ENCODE data around the gene IGFL2.
A peak's percentile ranks its signal among the peaks of the same experiment; 100 is the strongest.
"Not testable (repeated sequence)": the region's sequence is repeated elsewhere in the genome, so short reads cannot be mapped to it uniquely, and the experiment has no call there.

Gene IGFL2

DNA sequence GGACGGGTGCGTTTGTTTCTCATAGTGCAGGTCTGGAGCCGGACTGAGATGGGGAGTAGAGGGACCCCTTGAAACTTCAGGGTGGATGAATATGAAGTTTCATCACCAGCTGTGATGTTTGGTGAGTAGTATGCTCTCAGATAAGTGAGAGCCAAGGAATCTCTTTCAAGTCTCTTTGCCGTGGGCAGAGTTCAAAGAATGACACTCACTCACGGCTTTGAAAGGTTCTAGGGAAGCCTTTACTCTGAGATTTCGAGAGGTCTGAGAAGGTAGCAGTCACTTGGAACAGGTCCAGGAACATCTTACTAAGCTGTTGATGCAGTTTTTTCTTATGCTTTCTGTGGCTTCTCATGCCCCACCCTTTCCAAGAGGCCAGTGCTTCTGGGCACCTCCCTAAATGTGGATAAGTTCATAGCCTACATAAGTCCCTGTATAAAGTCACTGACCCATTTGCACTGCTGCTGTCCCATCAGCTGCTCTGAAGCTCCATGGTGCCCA is at the start of gene IGFL2:
TSS of gene IGFL2 (plus strand) at position 448 of the 498 bp plus-strand sequence. CDS start at position 489, 41 bp downstream.
- DNase-seq (ENCODE audit: low spot score) = peak; percentile 21

- DNase-seq (ENCODE audit: low spot score) = no peak
These were observed 47.7 kb upstream of the IGFL2 start for GRCh38 chr19:46100344-46100743.

DNA sequence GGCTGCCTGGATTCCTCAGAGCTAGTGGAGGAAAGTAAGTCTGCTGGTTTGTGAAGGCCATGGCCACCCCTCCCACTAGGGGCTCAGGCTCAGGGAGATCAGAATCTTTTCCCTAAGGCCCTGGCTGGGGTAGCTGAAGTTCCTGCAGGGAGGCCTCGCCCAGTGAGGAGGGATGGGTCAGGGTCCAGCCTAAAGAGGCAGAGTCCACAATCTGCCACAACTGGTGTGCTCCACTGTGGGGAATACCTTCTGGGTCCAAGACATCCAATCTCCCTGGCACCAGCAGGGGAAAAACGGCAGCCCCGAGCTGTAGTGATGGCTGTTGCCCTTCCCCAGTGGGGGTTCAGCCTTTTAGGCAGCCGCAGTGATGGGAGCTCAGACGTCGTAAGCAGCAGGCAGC is 46.7 kb upstream of the IGFL2 start:
- no peak for DNase-seq (ENCODE audit: low spot score)

DNA sequence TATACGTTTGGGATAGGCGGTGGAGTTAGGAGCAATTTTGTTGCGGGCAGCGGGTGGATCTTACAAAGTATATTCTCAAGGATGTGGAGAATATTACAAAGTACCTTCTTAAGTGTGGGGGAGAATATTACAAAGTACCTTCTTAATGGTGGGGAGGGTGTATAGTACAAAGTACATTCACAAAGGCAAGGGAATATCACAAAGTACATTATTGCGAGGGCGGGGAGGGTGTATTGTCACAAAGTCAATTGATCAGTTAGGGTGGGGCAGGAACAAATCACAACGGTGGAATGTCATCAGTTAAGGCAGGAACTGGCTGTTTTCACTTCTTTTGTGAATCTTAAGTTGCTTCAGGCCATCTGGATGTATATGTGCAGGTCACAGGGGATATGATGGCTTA is 45.7 kb upstream of the IGFL2 start:
- not testable (repeated sequence) for DNase-seq (ENCODE audit: low spot score)

- peak; percentile 20 for DNase-seq (ENCODE audit: low spot score)
These were observed 40.7 kb upstream of the IGFL2 start for GRCh38 chr19:46107371-46107770.

- DNase-seq (ENCODE audit: low spot score) = no peak
These were observed 38.2 kb upstream of the IGFL2 start for GRCh38 chr19:46109876-46110275.

- DNase-seq (ENCODE audit: low spot score) = no peak
These were observed 36.7 kb upstream of the IGFL2 start for GRCh38 chr19:46111376-46111775.

DNA sequence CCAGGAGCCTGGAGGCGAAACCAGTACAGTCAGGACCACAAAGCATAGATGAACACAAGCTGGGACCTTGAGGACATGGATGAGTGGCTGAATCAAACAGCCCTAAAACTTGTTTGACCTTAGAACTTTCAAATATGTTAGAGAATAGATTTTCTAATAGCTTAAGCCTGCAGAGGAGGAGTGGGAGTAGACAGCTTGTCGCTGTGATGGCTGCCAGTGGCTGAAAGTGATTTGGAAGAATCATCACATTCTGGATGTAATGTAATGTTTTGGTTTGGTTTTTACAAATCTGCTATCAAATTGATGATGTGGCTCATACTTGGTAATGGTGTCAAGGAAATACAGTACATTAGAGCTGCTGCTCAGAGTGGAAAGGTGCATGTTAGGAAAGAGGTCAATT is 35.5 kb upstream of the IGFL2 start:
- no peak for DNase-seq (ENCODE audit: low spot score)

GRCh38 chr19:46113726-46114125 is 34.3 kb upstream of the IGFL2 start:
- no peak for DNase-seq (ENCODE audit: low spot score)

DNA sequence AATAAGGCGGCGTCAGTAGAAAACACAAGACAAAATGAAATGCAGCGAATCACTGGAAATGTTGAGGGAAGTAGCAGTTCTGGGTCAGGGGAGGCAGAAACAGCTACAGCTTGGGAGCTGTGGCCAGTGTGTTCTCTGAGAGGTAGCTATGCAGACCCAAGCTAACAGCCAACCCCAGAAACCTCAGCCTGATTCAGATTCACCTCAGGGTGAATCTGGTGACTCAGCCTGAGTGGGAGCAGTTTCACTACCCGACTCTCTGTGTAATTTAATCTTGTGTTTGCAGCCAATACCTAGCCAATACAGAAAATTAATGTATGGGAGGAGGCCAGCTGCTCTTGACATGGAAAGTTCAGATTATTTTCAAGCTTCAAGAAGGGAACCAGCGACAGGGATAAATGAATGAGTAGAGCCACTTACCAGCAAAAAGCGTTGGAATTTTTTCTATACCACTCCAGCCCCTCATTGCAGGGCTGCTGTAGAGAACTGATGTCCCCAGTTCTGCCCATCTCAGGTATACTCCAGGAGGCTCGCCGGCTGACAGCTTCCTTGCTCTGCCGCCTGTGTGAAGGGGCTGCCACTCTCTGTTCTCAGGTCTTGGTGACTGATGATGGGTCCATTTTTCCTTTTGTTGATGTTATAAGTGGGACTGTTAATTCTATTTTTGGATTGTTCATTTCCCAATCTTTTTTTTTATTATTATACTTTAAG is 32.5 kb upstream of the IGFL2 start:
- DNase-seq (ENCODE audit: low spot score) = peak; percentile 81

DNA sequence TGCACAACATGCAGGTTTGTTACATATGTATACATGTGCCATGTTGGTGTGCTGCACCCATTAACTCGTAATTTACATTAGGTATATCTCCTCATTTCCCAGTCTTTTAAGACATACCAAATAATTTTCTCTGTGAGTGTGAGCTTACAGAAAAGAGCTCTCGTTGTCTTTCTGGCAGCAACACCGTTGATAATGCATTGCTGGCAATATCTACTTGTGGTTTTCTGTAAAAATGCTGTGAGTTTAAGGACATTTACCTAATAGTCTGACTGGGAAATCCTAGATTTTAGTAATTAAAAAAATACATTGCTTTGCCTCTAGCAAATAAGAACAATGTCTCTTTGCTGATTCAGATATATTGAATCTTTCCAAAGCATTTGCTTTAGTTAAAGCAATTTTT is 31.9 kb upstream of the IGFL2 start:
- DNase-seq (ENCODE audit: low spot score) = no peak

GRCh38 chr19:46118136-46118535 is 29.9 kb upstream of the IGFL2 start:
- DNase-seq (ENCODE audit: low spot score) = peak; percentile 21

DNA sequence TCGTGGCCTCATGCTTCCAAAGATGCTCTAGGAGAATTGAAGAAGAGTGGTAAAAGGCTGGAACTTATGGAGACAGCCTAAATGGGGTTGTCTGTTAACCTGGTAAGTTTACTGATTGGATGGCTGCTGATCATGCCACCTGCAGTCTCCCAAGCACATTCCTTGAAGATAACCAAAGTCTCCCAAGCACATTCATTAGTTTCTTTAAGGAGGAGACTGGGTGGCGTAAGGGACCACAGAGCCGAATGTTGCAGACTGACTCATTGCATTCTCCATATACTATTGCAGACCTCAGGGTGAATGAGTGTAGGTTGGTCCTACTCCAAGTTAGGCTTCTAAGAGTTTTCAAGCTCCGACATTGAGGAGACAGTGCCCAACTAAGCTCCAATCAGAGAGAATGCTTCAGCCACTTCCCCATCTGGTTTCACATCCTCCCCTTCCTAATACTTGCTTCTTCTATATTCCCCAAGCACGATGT is 23.4 kb upstream of the IGFL2 start, which contains the start of gene IGFL3:
TSS of gene IGFL3 (minus strand) at position 51 of the 478 bp plus-strand sequence. CDS start at position 12, 39 bp downstream.
- DNase-seq (ENCODE audit: low spot score) = no peak

DNA sequence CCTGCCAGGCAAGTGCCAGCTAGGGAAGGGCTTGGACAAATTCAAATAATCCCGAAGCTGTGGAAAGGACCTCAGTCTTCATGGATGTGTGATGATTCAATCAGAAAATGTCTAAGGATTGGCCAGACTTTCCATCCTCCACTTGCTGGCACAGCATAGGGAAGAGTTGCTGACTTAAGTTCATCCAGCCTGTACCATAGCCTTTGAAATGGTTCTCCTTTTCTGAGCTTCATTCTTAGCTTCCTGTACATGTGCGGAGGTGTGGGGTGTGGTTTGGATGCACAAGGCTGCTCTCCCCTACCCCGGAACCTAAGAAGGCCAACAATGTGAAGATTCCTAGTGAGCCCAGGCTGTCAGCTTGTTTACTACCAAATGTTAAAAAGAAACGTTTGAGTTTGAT is 22.6 kb upstream of the IGFL2 start:
- DNase-seq (ENCODE audit: low spot score) = no peak

- no peak for DNase-seq (ENCODE audit: low spot score)
These were observed 21.9 kb upstream of the IGFL2 start for GRCh38 chr19:46126086-46126580.

- DNase-seq (ENCODE audit: low spot score) = no peak
These were observed 16.4 kb upstream of the IGFL2 start for GRCh38 chr19:46131485-46132143.

- DNase-seq (ENCODE audit: low spot score) = no peak
These were observed 15.4 kb upstream of the IGFL2 start for GRCh38 chr19:46132508-46133100.

GRCh38 chr19:46133101-46133627 is 14.9 kb upstream of the IGFL2 start:
- DNase-seq (ENCODE audit: low spot score) = peak; percentile 97

- DNase-seq (ENCODE audit: low spot score) = no peak
These were observed 14.2 kb upstream of the IGFL2 start for GRCh38 chr19:46133777-46134241.

GRCh38 chr19:46134527-46134926 is 13.5 kb upstream of the IGFL2 start:
- DNase-seq (ENCODE audit: low spot score) = peak; percentile 14

DNA sequence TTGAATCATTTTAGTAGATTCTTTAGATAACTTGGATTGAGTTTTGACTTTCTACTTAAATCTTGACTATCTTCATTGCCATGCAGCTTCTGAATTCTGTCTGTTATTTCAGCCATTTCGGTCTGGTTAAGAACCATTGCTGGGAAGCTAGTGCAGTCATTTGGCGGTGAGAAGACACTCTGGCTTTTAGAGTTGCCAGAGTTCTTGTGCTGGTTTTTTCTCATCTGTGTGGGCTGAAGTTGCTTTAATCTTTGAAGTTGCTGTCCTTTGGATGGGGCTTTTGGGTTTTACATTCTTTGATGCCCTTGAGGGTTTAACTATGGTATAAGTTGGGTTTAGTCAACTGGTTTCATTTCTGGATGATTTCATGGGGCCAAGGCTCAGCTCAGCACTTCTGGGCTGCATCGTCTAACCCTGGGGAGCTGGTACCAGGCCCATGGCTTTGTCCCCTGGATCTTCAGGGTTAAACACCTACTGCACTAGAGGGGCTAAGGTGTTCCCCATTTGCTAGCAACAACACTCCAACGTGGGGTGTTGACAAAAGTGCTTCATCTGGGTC is 10.0 kb upstream of the IGFL2 start:
- no peak for DNase-seq (ENCODE audit: low spot score)

GRCh38 chr19:46141421-46141820 is 6.6 kb upstream of the IGFL2 start:
- DNase-seq (ENCODE audit: low spot score) = peak; percentile 29

Data from SW480 (cell line).